NOMO-1 treated with DMSO at 0.1 percent for 48 hours (cell line): ENCODE results near the gene INPP5D.
"Not testable (repeated sequence)": the region's sequence is repeated elsewhere in the genome, so short reads cannot be mapped to it uniquely, and the experiment has no call there.

Experiments
- DNase-seq: peaks from one replicate; lab custom pipeline; 2025; ENCODE audit not compliant: unreplicated experiment; lab: John Stamatoyannopoulos, UW

INPP5D gene

DNA sequence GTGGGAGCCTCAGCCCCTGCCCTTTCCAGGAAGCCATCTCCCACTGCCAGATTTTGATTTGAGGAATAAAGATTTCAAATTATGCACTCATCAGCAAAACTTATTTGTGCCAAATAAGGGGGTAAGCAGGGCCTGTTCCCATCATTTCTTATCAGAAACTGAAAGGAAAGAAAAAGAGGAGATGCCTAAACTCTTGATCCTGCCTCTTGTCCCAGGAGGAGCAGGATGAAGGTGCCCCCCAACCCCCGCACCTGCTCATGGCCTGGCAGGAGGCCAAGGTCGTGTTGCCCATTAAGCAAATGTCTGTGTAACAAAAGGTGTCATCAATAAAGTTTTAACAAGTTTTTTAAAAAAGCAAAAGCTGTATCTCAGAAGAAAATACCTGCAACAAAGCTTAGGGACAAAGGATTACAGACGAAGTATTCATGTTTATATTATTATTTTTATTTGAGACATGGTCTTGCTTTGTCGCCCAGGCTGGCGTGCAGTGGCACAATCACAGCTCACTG is 80.0 kb downstream of the INPP5D start:
- no peak for DNase-seq

DNA sequence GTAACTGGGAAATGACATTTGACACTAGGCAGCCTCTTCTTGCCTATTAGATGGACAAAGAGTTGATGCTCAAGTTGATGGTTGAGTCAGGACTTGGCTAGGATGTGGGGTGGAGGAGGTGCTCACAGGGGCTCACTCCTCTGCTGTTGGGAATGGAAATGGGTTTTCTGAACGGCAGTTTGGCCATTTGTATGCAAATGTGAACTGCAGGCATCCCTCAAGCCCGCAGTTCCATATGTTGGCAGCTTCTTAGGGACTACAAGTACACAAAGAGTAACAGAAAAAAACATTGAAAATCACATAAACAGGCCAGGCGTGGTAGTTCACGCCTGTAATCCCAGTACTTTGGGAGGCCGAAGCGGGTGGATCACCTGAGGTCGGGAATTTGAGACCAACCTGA is 80.8 kb downstream of the INPP5D start:
- DNase-seq: no peak

- no peak for DNase-seq
Measured at GRCh38 chr2:233141901-233142300, 81.8 kb downstream of the INPP5D start.

- no peak for DNase-seq
Measured at GRCh38 chr2:233142355-233142897, 82.3 kb downstream of the INPP5D start.

- no peak for DNase-seq
Measured at GRCh38 chr2:233143700-233144331, 83.7 kb downstream of the INPP5D start.

DNA sequence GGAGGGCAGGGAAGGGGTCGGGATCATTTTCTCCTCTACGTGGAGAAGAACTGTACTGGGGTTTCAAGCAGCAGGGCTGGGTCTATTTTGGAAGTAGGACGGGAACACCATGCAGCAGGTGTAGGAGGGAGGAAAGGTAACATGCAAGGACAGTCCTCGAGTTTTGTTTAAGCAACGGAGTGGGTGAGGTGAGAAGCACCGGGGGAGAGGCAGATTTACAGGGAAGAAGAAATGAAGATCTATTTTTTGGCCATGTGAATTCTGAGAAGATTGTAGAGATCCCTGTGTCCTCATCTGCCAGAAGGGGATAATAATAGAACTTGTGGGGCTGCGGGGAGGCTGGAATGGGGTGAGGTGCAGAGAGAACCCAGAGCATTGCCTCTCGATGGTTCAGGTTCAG is 85.6 kb downstream of the INPP5D start:
- DNase-seq: no peak

DNA sequence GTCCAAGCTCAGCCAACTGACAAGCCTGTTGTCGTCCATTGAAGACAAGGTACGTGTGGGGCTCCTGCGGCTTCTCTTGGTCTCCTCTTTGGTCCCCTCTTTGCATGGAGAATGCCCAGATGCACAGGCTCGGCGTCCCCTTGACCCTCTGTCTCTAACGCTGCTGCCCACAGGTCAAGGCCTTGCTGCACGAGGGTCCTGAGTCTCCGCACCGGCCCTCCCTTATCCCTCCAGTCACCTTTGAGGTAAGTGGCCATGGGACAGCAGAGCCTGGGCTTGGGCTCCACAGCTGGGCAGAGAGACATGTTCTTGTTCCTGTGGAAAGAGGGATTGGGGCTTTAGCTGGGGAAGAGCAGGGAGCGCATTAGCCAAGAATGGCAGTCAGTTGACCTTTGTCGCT is 86.1 kb downstream of the INPP5D start:
- DNase-seq: no peak

DNA sequence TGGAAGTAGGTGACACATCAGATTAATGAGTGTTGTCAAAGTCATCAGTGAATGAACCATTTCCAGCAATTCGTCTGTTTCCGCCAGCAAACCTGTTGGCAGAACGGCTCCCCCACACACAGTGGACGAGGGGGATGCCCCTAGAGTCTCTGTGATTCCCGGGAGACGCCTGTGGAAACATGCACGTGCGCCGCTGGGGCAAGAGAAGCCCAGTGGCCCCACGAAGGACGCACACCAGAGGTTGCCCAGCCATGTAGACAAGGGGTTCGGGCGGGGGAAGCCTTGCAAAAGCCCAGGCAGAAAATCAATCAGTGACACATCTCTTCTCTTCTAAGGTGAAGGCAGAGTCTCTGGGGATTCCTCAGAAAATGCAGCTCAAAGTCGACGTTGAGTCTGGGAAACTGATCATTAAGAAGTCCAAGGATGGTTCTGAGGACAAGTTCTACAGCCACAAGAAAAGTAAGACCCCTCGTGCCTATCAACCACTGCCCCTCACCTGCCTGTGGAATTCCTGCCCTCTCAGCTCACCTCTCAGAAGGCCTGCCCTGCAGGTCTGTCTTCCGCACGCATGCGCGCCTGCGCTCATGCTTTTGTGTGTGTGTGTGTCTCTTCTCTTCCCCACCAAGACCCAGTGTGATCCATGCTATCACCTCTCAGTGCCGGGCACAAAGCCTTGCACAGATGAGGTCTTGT is 87.1 kb downstream of the INPP5D start:
- no peak for DNase-seq

- no peak for DNase-seq
Measured at GRCh38 chr2:233147829-233148167, 87.7 kb downstream of the INPP5D start.

- no peak for DNase-seq
Measured at GRCh38 chr2:233148354-233148753, 88.2 kb downstream of the INPP5D start.

GRCh38 chr2:233152541-233152940 is 92.4 kb downstream of the INPP5D start:
- DNase-seq: no peak

GRCh38 chr2:233153146-233153798 is 93.1 kb downstream of the INPP5D start:
- no peak for DNase-seq

DNA sequence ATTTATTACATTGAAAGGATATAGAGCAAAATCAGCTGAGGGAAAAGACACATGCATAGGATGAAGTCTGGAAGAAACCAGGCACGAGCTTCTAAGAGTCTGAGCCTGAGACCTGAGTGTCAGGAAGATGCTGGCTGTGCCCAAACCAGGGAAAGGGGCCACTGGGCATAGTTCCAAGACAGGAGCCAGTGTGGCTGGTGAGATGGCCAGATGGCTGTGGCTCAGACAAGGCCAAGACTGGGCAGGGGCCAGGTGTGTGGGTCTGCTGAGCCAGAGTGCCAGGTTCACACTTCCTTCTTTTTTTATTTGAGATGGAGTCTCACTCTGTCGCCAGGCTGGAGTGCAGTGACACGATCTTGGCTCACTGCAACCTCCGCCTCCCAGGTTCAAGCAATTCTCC is 95.9 kb downstream of the INPP5D start:
- DNase-seq: no peak

DNA sequence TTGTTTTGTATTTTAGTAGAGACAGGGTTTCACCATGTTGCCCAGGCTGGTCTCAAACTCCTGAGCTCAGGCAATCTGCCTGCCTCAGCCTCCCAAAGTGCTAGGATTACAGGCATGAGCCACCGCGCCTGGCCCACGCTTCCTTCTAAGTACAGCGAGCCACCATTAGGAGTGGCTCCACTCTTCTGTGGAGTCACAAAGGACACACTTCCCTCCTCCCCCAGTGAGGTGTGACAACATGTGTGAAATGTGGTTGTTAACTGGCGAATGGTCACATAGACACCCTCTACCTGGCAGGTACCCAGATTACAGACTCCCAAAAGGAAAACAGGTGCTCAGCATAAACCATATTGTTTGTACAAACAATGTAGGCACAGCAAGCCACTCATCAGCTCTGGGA is 96.3 kb downstream of the INPP5D start:
- not testable (repeated sequence) for DNase-seq

DNA sequence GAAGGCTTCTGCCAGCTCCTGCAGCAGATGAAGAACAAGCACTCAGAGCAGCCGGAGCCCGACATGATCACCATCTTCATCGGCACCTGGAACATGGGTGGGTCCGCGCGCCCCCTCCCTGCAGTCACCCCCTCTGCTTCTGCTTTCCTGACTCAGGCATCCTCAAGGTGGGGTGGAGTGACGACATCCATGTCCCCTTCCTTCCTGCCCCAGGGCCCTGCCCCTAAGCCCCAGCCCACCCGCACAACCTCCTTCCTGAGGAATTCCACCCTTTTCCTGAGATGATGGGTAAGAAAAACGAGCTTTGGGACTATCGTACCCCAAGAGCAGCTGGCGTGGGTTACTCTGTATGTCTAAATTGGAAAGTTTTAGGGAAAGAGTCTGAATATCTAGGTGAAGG is 101.6 kb downstream of the INPP5D start:
- no peak for DNase-seq

DNA sequence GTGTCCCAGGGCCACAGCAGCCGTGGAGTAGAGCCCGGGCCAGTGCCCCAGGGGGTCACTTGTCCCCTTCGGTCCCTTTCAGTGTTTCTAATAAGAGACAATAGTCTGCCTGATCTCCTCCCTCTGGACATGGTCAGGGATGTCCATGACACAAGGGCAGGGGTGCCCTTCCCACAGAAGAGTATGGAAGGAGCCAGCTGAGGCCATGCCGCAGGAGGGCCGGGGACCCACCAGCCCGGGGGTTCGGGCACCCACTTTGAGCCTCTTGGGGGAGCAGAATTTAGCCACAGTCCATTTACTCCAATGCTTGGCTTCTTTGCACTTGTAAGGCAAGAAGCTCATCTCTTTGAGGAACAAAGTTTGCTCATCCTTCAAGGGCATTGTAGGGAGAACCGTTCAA is 102.6 kb downstream of the INPP5D start:
- DNase-seq: no peak

DNA sequence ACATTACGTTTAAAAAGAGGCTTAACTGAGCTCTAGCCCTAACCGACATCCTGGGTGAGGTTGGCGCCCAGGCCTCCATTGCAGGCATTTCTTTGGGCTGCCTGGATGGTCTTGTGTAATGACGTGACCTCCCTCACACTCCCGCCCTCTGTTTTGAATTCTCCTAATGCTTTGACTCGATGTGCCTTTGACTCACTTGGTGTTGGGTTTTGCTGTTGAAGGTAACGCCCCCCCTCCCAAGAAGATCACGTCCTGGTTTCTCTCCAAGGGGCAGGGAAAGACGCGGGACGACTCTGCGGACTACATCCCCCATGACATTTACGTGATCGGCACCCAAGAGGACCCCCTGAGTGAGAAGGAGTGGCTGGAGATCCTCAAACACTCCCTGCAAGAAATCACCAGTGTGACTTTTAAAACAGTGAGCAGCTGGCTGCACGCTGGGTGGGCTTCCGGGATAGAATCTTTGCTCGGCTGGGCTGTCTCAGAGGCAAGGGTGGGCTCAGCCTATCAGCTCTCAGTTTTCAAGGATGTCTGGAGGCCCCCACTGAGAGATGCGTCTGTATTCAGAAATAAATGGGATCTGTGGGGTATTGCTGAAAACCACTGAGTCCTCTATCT is 103.5 kb downstream of the INPP5D start:
- DNase-seq: no peak

GRCh38 chr2:233164128-233164635 is 104.0 kb downstream of the INPP5D start:
- no peak for DNase-seq

- no peak for DNase-seq
Measured at GRCh38 chr2:233164967-233165366, 104.8 kb downstream of the INPP5D start.

DNA sequence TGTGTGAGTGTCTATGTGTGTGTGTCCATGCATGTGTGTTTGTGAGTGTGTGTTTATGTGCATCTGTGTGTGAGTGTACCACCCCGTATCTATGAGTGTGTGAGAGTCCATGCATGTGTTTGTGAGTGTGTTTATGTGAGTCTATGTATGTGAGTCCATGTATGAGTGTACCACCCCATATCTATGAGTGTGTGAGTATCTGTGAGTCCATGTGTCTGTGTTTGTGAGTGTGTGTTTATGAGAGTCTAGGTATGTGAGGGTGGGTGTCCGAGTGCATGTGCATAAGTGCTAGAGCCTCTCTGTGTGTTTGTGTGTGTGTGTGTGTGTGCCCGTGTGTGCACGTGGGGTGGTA is 105.4 kb downstream of the INPP5D start:
- no peak for DNase-seq

GRCh38 chr2:233165895-233166661 is 105.9 kb downstream of the INPP5D start:
- DNase-seq: peak; percentile 96
